Left lung (tissue), 14 donors: ENCODE data around the gene PRSS50. TPM values are rescaled to one million over a fixed set of nuclear protein-coding genes. Genes with fewer than 3 reads are reported as not detected.

Experiments
- ATAC-seq: fragments of 200-7000 bp; cut with Tn5 transposase; one replicate; pipeline ENCODE4 v1.9.1; 2020; ENCODE audit warnings: moderate library complexity
- DNase-seq, 4 donors: peaks; one replicate each; pipeline ENCODE4 v3.0.0-alpha.2; 2013 to 2020
- H3K27ac ChIP-seq, 2 donors: fragments of 200-600 bp; sonication (generic) in 1 of 2; one replicate each; pipeline versions ENCODE4 v1.5.0 to v1.8.0; 2020 to 2021
- H3K27me3 ChIP-seq, 2 donors: fragments of 200-600 bp; sonication (generic) in 1 of 2; one replicate each; pipeline versions ENCODE4 v1.5.0 to v1.8.0; 2020 to 2021
- H3K36me3 ChIP-seq, 2 donors: fragments of 200-600 bp; sonication (generic) in 1 of 2; one replicate each; pipeline versions ENCODE4 v1.5.0 to v1.8.0; 2020 to 2021
- H3K4me1 ChIP-seq, 2 donors: fragments of 200-600 bp; one replicate each; pipeline ENCODE4 v1.8.0; 2021
- H3K4me3 ChIP-seq, 2 donors: fragments of 200-600 bp; sonication (generic) in 1 of 2; one replicate each; pipeline versions ENCODE4 v1.5.0 to v1.8.0; 2020 to 2021; ENCODE audit warnings: mild to moderate bottlenecking in 1 of 2
- H3K9me3 ChIP-seq, 2 donors: fragments of 200-600 bp; sonication (generic) in 1 of 2; one replicate each; pipeline versions ENCODE4 v1.5.0 to v1.8.0; 2020 to 2021
- intact Hi-C, 2 donors: fragments of 100-400 bp; cut with DNase I; formaldehyde crosslinking; loops; one replicate each; pipeline versions ENCODE4 v1.11.2 to v1.14.2; 2022
- long read RNA-seq, 12 donors: library from polyadenylated mRNA in 2 of 12; unstranded in 2 of 12; transcript quantifications; one replicate each; pipeline ENCODE4 v2.0.0 and lab custom pipeline, GENCODE V29; 2019 to 2026
- polyA plus RNA-seq, 6 donors: library from polyadenylated mRNA; unstranded; fragments of 120-200 nt; gene quantifications; one replicate each; pipeline ENCODE4 v1.2.1, GENCODE V29; 2013; ENCODE audit not compliant: insufficient read length in 6 of 6
- total RNA-seq, 2 donors: library from RNA; stranded (reverse); fragmentation: NEBNext Ultra II Directional; extraction: Animal tissue kit (Norgen Biotek cat#: 25700); gene quantifications; one replicate each; pipeline ENCODE4 v1.2.1, GENCODE V29; 2021
- TF ChIP-seq, protein P1 (sequence below), 2 donors: fragments of 200-600 bp; sonication (generic) in 1 of 2; IDR thresholded peaks; one replicate each; pipeline versions ENCODE4 v1.5.0 to v1.8.0; 2021; ENCODE audit warnings: antibody characterized with exemption in 2 of 2
- donor health status: DM: no; HTN: yes; CAD: no.
- donor health status: DM: no; HTN: no; CAD: no.

The PRSS50 gene, protein sequence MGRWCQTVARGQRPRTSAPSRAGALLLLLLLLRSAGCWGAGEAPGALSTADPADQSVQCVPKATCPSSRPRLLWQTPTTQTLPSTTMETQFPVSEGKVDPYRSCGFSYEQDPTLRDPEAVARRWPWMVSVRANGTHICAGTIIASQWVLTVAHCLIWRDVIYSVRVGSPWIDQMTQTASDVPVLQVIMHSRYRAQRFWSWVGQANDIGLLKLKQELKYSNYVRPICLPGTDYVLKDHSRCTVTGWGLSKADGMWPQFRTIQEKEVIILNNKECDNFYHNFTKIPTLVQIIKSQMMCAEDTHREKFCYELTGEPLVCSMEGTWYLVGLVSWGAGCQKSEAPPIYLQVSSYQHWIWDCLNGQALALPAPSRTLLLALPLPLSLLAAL
- total RNA-seq (under 1 TPM; 0.24 to 0.26 TPM), polyA plus RNA-seq (1 to 10 TPM in 1 of 6 donors, under 1 TPM in 5; 0.38 to 1.1 (median 0.75) TPM)
- long read RNA-seq, donor 1, result 0 reads
- long read RNA-seq, donor 2, result 0 reads
- long read RNA-seq, donor 3, result 0 reads
- long read RNA-seq, donor 4, result 0 reads
- long read RNA-seq, donor 5, result 0 reads
- long read RNA-seq, donor 6, result 0 reads
- long read RNA-seq, donor 7, result 0 reads
- long read RNA-seq, donor 8, result 0 reads
- long read RNA-seq, donor 9, result 0 reads
- long read RNA-seq, donor 10, result 0 reads
- long read RNA-seq, donor 11, result 0 reads
- long read RNA-seq, donor 12, result 0 reads

DNA sequence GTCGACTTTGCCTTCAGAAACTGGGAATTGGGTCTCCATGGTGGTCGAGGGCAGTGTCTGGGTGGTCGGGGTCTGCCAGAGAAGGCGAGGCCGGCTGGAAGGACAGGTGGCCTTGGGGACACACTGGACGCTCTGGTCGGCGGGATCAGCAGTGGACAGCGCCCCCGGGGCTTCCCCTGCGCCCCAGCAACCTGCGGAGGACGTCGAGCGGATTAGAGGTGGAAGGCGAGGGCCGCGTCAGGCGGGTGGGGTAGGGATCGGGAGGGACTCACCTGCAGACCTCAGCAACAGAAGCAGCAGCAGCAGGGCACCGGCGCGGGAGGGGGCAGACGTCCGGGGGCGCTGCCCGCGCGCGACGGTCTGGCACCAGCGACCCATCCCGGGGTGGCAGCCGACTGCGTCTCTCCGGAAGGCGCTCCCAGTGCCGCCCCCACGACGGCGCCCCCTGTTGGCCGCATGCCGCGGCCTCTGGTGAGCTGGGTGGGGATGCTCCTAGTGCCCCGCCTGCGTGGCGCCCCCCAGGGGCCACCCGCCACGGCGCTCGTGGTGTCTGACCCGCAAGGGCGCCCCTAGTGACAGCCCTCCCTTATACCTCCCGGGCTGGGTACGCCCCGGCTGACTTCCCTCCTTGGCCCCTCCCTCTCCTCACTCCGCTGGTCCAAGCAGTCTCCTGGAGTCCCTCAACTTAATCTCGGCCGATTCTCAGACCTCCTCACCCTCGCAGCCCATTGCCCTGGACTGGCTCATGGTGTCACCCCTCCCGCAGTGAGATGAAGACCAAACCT lies at the start of gene PRSS50:
Gene PRSS50, minus strand, starts transcription at position 423 of the 785 bp plus-strand sequence. Its CDS starts 45 bp downstream, at position 378.
- Histone ChIP-seq H3K9me3 (no peaks in the 10 kb centered on the region), H3K27ac (no peak within 1 kb of the TSS), H3K36me3 (no peaks in the 10 kb centered on the region), H3K4me3 (no peak within 1 kb of the TSS), H3K27me3 (peaks cover 0 to 22% of the 10 kb centered on the region in 2 donors), H3K4me1 (no peaks in the 10 kb centered on the region)
- TF ChIP-seq, protein P1, sequence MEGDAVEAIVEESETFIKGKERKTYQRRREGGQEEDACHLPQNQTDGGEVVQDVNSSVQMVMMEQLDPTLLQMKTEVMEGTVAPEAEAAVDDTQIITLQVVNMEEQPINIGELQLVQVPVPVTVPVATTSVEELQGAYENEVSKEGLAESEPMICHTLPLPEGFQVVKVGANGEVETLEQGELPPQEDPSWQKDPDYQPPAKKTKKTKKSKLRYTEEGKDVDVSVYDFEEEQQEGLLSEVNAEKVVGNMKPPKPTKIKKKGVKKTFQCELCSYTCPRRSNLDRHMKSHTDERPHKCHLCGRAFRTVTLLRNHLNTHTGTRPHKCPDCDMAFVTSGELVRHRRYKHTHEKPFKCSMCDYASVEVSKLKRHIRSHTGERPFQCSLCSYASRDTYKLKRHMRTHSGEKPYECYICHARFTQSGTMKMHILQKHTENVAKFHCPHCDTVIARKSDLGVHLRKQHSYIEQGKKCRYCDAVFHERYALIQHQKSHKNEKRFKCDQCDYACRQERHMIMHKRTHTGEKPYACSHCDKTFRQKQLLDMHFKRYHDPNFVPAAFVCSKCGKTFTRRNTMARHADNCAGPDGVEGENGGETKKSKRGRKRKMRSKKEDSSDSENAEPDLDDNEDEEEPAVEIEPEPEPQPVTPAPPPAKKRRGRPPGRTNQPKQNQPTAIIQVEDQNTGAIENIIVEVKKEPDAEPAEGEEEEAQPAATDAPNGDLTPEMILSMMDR (IDR thresholded peaks at IDR 0.05), result no peak
- intact Hi-C loops, result no loop called here
- ATAC-seq (no peak), DNase-seq (no peak)

DNA sequence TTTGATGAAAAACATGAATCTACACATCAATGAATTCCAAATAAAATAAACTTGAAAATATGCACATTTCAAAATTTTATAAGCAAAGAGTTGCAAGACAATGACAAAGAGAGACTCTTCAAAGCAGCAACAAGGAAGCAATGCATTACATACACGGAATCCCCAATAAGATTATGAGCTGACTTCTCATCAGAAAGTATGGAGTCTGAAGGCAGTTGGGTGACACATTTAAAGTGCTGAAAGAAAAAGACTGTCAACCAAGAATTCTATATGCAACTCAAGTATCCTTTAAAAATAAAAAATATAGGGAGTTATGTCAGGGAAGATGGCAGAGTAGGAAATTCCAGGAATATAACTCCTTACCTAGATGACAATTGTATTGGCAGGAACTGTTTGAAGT lies 46.5 kb upstream of the PRSS50 start:
- H3K4me3 ChIP-seq, result no peak overlapping the region
- ATAC-seq (no peak), DNase-seq (no peak)
- intact Hi-C loops, result no loop called here
- H3K27ac ChIP-seq, result no peak overlapping the region
- no peaks in the 10 kb centered on the region for H3K4me1 ChIP-seq
- H3K27me3 ChIP-seq, result no peaks in the 10 kb centered on the region
- TF ChIP-seq, protein P1 (IDR thresholded peaks at IDR 0.05), result no peak
- H3K36me3 ChIP-seq, result no peaks in the 10 kb centered on the region
- peaks cover 0 to 49% of the 10 kb centered on the region in 2 donors for H3K9me3 ChIP-seq

DNA sequence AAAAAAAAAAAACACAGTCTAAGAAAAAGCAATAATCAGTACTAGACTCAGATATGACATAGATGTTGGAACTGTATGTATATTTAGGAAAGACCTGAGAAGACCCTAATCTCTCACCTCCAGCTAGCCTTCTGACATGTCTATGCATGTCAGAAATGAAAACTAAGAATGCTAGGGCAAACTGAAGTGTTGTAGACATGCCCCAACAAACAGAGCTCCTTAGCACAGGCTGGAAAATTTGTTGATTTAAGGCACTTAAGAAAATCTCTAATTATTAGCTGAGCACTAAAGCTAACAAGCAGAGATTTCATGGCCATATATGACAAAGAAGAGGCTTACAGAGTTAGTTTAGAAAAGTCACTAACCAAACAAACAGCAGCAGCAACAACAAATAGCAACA lies 45.5 kb upstream of the PRSS50 start:
- intact Hi-C loops, result no loop called here
- H3K4me3 ChIP-seq, result no peak overlapping the region
- peaks cover 0 to 40% of the 10 kb centered on the region in 2 donors for H3K9me3 ChIP-seq
- TF ChIP-seq, protein P1 (IDR thresholded peaks at IDR 0.05), result no peak
- ATAC-seq (peak; percentile 60), DNase-seq (no peak)
- no peak overlapping the region for H3K27ac ChIP-seq
- no peaks in the 10 kb centered on the region for H3K36me3 ChIP-seq
- H3K27me3 ChIP-seq, result no peaks in the 10 kb centered on the region
- no peaks in the 10 kb centered on the region for H3K4me1 ChIP-seq

DNA sequence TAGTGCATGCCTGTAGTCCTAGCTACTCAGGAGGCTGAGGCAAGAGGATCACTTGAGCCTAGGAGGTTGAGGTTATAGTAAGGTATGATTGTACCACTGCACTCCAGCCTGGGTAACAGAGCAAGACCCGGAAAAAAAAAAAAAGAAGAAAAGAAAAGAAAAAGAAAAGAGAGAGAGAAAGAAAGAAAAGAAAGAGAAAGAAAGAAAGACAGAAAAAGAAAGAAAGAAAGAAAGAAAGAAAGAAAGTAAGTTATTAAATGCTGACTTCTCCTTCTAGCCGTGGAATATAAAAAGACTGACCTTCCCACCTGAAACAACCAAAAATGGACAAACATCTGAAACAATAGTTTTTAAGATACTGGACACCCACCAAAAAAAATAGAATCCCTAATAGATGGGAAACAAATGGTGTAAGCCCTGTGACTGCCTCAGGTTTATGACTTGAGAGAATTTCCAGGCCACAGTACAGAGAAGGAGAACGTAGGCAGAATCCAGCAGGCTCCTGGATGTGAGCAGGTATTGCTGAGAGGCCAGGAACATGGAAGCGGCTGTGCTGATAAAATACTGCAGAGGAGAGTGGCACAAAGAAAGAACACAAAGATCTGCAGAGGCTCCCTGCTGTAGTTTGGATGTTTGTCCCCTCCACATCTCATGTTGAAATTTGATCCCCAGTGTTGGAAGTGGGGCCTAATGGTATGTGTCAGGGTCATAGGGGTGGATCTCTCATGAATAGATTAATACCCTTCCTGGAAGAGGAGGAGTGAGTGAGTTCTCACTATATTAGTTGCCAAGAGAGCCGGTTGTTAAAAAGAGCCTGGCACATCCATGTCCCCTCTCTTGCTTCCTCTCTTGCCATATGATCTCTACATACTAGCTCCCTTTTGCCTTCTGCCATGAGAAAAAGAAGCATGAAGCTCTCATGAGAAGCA lies 41.8 kb upstream of the PRSS50 start:
- DNase-seq, result no peak
- no peak overlapping the region for H3K4me3 ChIP-seq
- peaks cover 0 to 11% of the 10 kb centered on the region in 2 donors for H3K9me3 ChIP-seq
- TF ChIP-seq, protein P1 (IDR thresholded peaks at IDR 0.05), result no peak
- no peak for ATAC-seq
- no peaks in the 10 kb centered on the region for H3K4me1 ChIP-seq
- H3K27ac ChIP-seq, result no peak overlapping the region
- H3K27me3 ChIP-seq, result no peaks in the 10 kb centered on the region
- intact Hi-C loops, result no loop called here
- H3K36me3 ChIP-seq, result no peaks in the 10 kb centered on the region
